CD4-positive, alpha-beta T cell treated with Interleukin-4 for 4 hours (primary cell): ENCODE results near the gene CELA3A.
A peak's percentile ranks its signal among the peaks of the same experiment; 100 is the strongest.
"Not testable (repeated sequence)": the region's sequence is repeated elsewhere in the genome, so short reads cannot be mapped to it uniquely, and the experiment has no call there.

Experiments used
- DNase-seq: peaks from one replicate; pipeline ENCODE4 v3.0.0-alpha.2; 2020

CELA3A gene

GRCh38 chr1:22021061-22021460 lies 19.6 kb downstream of the CELA3A start:
- no peak for DNase-seq

- DNase-seq = peak; percentile 89
Measured at GRCh38 chr1:22024485-22025367, 23.3 kb downstream of the CELA3A start.

GRCh38 chr1:22025368-22026155 lies 24.1 kb downstream of the CELA3A start:
- peak; percentile 93 for DNase-seq

- peak; percentile 21 for DNase-seq
Measured at GRCh38 chr1:22026924-22027289, 25.4 kb downstream of the CELA3A start.

GRCh38 chr1:22030057-22030456 lies 28.6 kb downstream of the CELA3A start:
- no peak for DNase-seq

GRCh38 chr1:22030473-22030872 lies 29.0 kb downstream of the CELA3A start:
- no peak for DNase-seq

GRCh38 chr1:22031214-22031962 lies 29.9 kb downstream of the CELA3A start:
- peak; percentile 70 for DNase-seq

- not testable (repeated sequence) for DNase-seq
Measured at GRCh38 chr1:22034834-22035233, 33.4 kb downstream of the CELA3A start.

GRCh38 chr1:22037520-22037919 lies 36.1 kb downstream of the CELA3A start:
- no peak for DNase-seq

GRCh38 chr1:22038036-22038435 lies 36.6 kb downstream of the CELA3A start:
- no peak for DNase-seq

- peak; percentile 98 for DNase-seq
Measured at GRCh38 chr1:22039594-22040285, 38.3 kb downstream of the CELA3A start.

GRCh38 chr1:22040286-22040623 lies 38.8 kb downstream of the CELA3A start:
- DNase-seq = no peak

- DNase-seq = no peak
Measured at GRCh38 chr1:22041505-22041904, 40.0 kb downstream of the CELA3A start.

GRCh38 chr1:22043198-22043769 lies 41.8 kb downstream of the CELA3A start:
- no peak for DNase-seq

- DNase-seq = peak; percentile 24
Measured at GRCh38 chr1:22044690-22045420, 43.4 kb downstream of the CELA3A start.

GRCh38 chr1:22045604-22046228 lies 44.3 kb downstream of the CELA3A start:
- DNase-seq = no peak

GRCh38 chr1:22048351-22049192 lies 47.1 kb downstream of the CELA3A start:
- DNase-seq = no peak

GRCh38 chr1:22050330-22050729 lies 48.9 kb downstream of the CELA3A start:
- DNase-seq = no peak

- DNase-seq = no peak
Measured at GRCh38 chr1:22051607-22052114, 50.2 kb downstream of the CELA3A start.
